B cell (primary cell): ENCODE measurements around the gene GRPEL1. TPM values are rescaled to one million over a fixed set of nuclear protein-coding genes. Genes with fewer than 3 reads are reported as not detected.

Source experiments
- ATAC-seq: fragments of 200-7000 bp; cut with Tn5 transposase; one replicate; pipeline ENCODE4 v1.10.0; 2021; ENCODE audit warnings: low read depth, mild to moderate bottlenecking, moderate number of reproducible peaks, moderate library complexity
- CTCF ChIA-PET: fragments of 350-600 bp; sonication (Branson Sonifier 250); formaldehyde crosslinking; loops from one replicate; lab custom pipeline; 2021; ENCODE audit warnings: antibody characterized with exemption, inconsistent platforms; lab: Charles Lee
- POLR2A ChIA-PET: fragments of 350-600 bp; sonication (Branson Sonifier 250); formaldehyde crosslinking; loops from one replicate; lab custom pipeline; 2021; ENCODE audit warnings: antibody characterized with exemption; lab: Charles Lee
- DNase-seq: peaks from one replicate; pipeline ENCODE4 v3.0.0; 2013
- H2AFZ ChIP-seq: 2 replicates; pipeline ENCODE4 v1.6.1; 2012; ENCODE audit warnings: mild to moderate bottlenecking, low read depth, low read length; ENCODE audit not compliant: insufficient read depth, poor library complexity, severe bottlenecking
- H3K27ac ChIP-seq, 2 donors: 1 replicate in 1 of 2; 2 replicates in 1 of 2; pipeline ENCODE4 v1.5.1; 2012 to 2013; ENCODE audit warnings: low read length in 2 of 2, mild to moderate bottlenecking in 2 of 2, moderate library complexity in 1 of 2
- H3K27me3 ChIP-seq, 4 experiments: fragments of 200-600 bp in 1 of 4; sonication (generic) in 1 of 4; replicated peaks in 1 of 4; 1 replicate in 2 of 4; 2 replicates in 2 of 4; pipeline versions ENCODE4 v1.6.1 to v1.7.0; 2013 to 2016; ENCODE audit warnings: low read length in 3 of 4, mild to moderate bottlenecking in 2 of 4, mixed read lengths in 1 of 4, moderate library complexity in 1 of 4; ENCODE audit not compliant: insufficient read depth in 4 of 4, control insufficient read depth in 3 of 4; ENCODE audit errors: control extremely low read depth in 1 of 4
- H3K36me3 ChIP-seq, 2 experiments: replicated peaks in 1 of 2; 1 replicate in 1 of 2; 2 replicates in 1 of 2; pipeline versions ENCODE4 v1.6.1 to v1.7.1; 2013; ENCODE audit warnings: low read length in 1 of 2; ENCODE audit not compliant: insufficient read depth in 2 of 2, control insufficient read depth in 1 of 2; ENCODE audit errors: control extremely low read depth in 1 of 2, extremely low read depth in 1 of 2
- H3K4me1 ChIP-seq, 2 donors: fragments of 200-600 bp in 1 of 2; sonication (generic) in 1 of 2; 1 replicate in 1 of 2; 2 replicates in 1 of 2; pipeline versions ENCODE4 v1.5.1 to v1.6.1; 2013 to 2017; ENCODE audit warnings: low read length in 2 of 2; ENCODE audit not compliant: control insufficient read depth in 2 of 2, insufficient read depth in 2 of 2
- H3K4me2 ChIP-seq: replicated peaks from 2 replicates; pipeline ENCODE3; 2012; ENCODE audit warnings: mild to moderate bottlenecking, low read depth, low read length; ENCODE audit not compliant: poor library complexity, severe bottlenecking
- H3K4me3 ChIP-seq, 5 experiments: fragments of 200-600 bp in 1 of 5; sonication (generic) in 1 of 5; 1 replicate in 3 of 5; 2 replicates in 2 of 5; pipeline versions ENCODE4 v1.5.1 to v1.7.0; 2011 to 2016; ENCODE audit warnings: low read length in 4 of 5, mild to moderate bottlenecking in 4 of 5, low read depth in 2 of 5, control low read depth in 1 of 5, moderate library complexity in 1 of 5; ENCODE audit not compliant: insufficient read depth in 1 of 5; ENCODE audit errors: control extremely low read depth in 1 of 5, extremely low read depth in 1 of 5
- H3K79me2 ChIP-seq: fragments of 200-600 bp; sonication (generic); one replicate; pipeline ENCODE4 v1.6.0; 2016; ENCODE audit warnings: low read length; ENCODE audit not compliant: control insufficient read depth, insufficient read depth
- H3K9ac ChIP-seq: fragments of 200-600 bp; sonication (generic); 2 replicates; pipeline ENCODE4 v1.6.1; 2017; ENCODE audit warnings: mild to moderate bottlenecking, low read length, moderate library complexity
- H3K9me3 ChIP-seq, 3 donors: one replicate each; pipeline versions ENCODE4 v1.6.1 to v1.7.1; 2013; ENCODE audit warnings: low read length in 2 of 3; ENCODE audit not compliant: control insufficient read depth in 2 of 3, insufficient read depth in 1 of 3; ENCODE audit errors: control extremely low read depth in 1 of 3
- H4K20me1 ChIP-seq: 2 replicates; pipeline ENCODE4 v1.6.0; 2012; ENCODE audit warnings: mild to moderate bottlenecking, low read length; ENCODE audit not compliant: insufficient read depth, control insufficient read depth, poor library complexity, severe bottlenecking
- H3K27ac Mint-ChIP-seq: one replicate; pipeline ENCODE4 v1.8.0; 2021; ENCODE audit warnings: mixed read lengths
- H3K27me3 Mint-ChIP-seq: one replicate; pipeline ENCODE4 v1.8.0; 2021; ENCODE audit warnings: mixed read lengths
- H3K4me1 Mint-ChIP-seq: one replicate; pipeline ENCODE4 v1.8.0; 2021; ENCODE audit warnings: mixed read lengths
- H3K4me3 Mint-ChIP-seq: one replicate; pipeline ENCODE4 v1.8.0; 2021; ENCODE audit warnings: mixed read lengths
- H3K9me3 Mint-ChIP-seq: one replicate; pipeline ENCODE4 v1.8.0; 2022; ENCODE audit warnings: mixed read lengths; ENCODE audit not compliant: insufficient read depth
- CTCF ChIP-seq: fragments of 200-600 bp; IDR thresholded peaks from one replicate; pipeline ENCODE4 v1.8.0; 2022; ENCODE audit warnings: antibody characterized with exemption, mild to moderate bottlenecking
- EZH2 ChIP-seq: IDR thresholded peaks from 2 replicates; pipeline ENCODE4 v1.6.1; 2012; ENCODE audit warnings: borderline replicate concordance, low read depth, mild to moderate bottlenecking, moderate library complexity, low read length; ENCODE audit not compliant: insufficient read depth, poor library complexity, severe bottlenecking
- WGBS: methylation state at CpG from one replicate; pipeline ENCODE4 v1.1.5; 2013; ENCODE audit warnings: missing lambda C conversion rate; ENCODE audit not compliant: insufficient coverage; 5-methylcytosine and 5-hydroxymethylcytosine counted together
- intact Hi-C: fragments of 100-400 bp; cut with micrococcal nuclease; formaldehyde crosslinking; loops from one replicate; pipeline ENCODE4 v1.10.0; 2022
- polyA plus RNA-seq: library from polyadenylated mRNA; depleted of rRNA; stranded (reverse); fragments of >200 nt; gene quantifications from 2 replicates; pipeline ENCODE4 v1.2.3, GENCODE V29; 2012
- total RNA-seq, 2 donors: library from RNA; stranded (reverse); fragments of 120-200 nt in 1 of 2; gene quantifications; 1 replicate in 1 of 2; 2 replicates in 1 of 2; pipeline versions ENCODE4 v1.2.3 to v1.2.4, GENCODE V29; 2013 to 2022

GRPEL1 gene
- total and polyA plus RNA-seq, 2 donors (not counting 1 experiment from before 2014, with no cell fraction given), result 15.0 to 26.0 TPM

GRCh38 chr4:7045553-7045952, 22.3 kb downstream of the GRPEL1 start:
- H3K4me1 Mint-ChIP-seq, result peaks cover 63% of the 10 kb centered on the region
- Histone ChIP-seq H2AFZ (no peak overlapping the region), H3K27ac (no peak overlapping the region), H3K79me2 (peaks cover 71% of the 10 kb centered on the region), H3K4me2 (peak overlapping the region; percentile 82), H3K27me3 (no peaks in the 10 kb centered on the region), H3K4me3 (peak overlapping the region in 1 of 5 experiments; percentile 18), H3K9me3 (no peaks in the 10 kb centered on the region), H4K20me1 (peaks cover 69% of the 10 kb centered on the region), H3K36me3 (peaks cover 1 to 3% of the 10 kb centered on the region in 2 experiments), H3K9ac (peak overlapping the region; percentile 97), H3K4me1 (peaks cover 31 to 48% of the 10 kb centered on the region in 2 donors)
- WGBS, result 78% methylated on average over 7 of the region's 8 CpGs
- intact Hi-C loops, result no loop called here
- H3K27me3 Mint-ChIP-seq, result no peaks in the 10 kb centered on the region
- H3K4me3 Mint-ChIP-seq, result peak overlapping the region; percentile 91
- ChIA-PET CTCF (interaction anchor here (1.0 to 9.5 kb wide), 4 partner anchors 10 to 135 kb away, joined by 3 to 164 read pairs (median 8); partner anchors contain the start of genes GRPEL1 and TBC1D14), POLR2A (interaction anchor here (1.5 kb wide), 1 partner anchor 22 kb away, joined by 9 read pairs; the partner anchor contains the start of gene GRPEL1)
- no peak for TF ChIP-seq CTCF
- TF ChIP-seq EZH2, result no peak
- peak overlapping the region; percentile 73 for H3K27ac Mint-ChIP-seq
- no peak for ATAC-seq
- no peaks in the 10 kb centered on the region for H3K9me3 Mint-ChIP-seq
- no peak for DNase-seq
